VCaP (cell line): ENCODE data around the gene CEP290.
A peak's percentile ranks its signal among the peaks of the same experiment; 100 is the strongest.
"Not testable (repeated sequence)": the region's sequence is repeated elsewhere in the genome, so short reads cannot be mapped to it uniquely, and the experiment has no call there.

Source experiments
- H3K27ac ChIP-seq: fragments of 450-650 bp; 2 replicates; pipeline ENCODE4 v1.5.1; 2017
- TF ChIP-seq, protein P1 (sequence below): fragments of 450-650 bp; conservative IDR thresholded peaks from 2 replicates; pipeline ENCODE4 v1.5.1; 2017; ENCODE audit warnings: mild to moderate bottlenecking, moderate library complexity

Gene CEP290

DNA sequence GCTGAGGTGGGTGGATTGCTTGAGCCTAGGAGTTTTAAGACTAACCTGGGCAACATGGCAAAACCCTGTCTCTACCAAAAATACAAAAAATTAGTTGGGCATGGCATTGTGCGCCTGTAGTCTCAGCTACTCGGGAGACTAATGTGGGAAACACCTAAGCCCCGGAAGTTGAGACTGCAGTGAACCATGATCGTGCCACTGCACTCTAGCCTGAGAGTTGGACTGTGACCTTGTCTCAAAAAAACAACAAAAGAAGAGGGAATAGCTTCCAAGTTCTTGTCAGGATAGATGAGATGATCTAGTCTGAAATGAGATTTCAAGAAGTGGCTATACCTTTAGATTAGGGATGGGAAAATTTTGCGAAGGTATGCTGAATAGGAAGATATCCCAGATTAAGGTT lies 97.9 kb downstream of the CEP290 start:
- no peak overlapping the region for H3K27ac ChIP-seq
- TF ChIP-seq, protein P1, sequence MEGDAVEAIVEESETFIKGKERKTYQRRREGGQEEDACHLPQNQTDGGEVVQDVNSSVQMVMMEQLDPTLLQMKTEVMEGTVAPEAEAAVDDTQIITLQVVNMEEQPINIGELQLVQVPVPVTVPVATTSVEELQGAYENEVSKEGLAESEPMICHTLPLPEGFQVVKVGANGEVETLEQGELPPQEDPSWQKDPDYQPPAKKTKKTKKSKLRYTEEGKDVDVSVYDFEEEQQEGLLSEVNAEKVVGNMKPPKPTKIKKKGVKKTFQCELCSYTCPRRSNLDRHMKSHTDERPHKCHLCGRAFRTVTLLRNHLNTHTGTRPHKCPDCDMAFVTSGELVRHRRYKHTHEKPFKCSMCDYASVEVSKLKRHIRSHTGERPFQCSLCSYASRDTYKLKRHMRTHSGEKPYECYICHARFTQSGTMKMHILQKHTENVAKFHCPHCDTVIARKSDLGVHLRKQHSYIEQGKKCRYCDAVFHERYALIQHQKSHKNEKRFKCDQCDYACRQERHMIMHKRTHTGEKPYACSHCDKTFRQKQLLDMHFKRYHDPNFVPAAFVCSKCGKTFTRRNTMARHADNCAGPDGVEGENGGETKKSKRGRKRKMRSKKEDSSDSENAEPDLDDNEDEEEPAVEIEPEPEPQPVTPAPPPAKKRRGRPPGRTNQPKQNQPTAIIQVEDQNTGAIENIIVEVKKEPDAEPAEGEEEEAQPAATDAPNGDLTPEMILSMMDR = no peak

DNA sequence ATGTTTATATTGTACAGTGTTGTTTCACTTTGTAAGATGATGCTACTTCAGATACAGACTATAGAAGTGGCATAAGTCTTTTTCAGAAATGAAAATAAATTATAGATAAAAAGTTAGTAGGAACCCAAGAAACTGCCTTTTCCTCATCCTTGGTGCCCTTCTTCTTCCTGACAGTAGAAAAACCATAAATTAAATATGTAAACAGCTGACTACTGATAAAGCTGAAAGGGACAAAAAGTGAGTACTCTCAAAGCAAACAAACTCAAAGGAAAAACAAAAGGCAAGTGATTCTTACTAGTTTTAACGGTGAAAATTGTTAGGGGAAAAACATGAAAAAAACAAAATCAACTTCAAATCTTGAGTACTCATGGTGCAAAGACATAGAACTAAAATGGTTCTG lies 104.1 kb downstream of the CEP290 start:
- TF ChIP-seq, protein P1 = no peak
- no peak overlapping the region for H3K27ac ChIP-seq

DNA sequence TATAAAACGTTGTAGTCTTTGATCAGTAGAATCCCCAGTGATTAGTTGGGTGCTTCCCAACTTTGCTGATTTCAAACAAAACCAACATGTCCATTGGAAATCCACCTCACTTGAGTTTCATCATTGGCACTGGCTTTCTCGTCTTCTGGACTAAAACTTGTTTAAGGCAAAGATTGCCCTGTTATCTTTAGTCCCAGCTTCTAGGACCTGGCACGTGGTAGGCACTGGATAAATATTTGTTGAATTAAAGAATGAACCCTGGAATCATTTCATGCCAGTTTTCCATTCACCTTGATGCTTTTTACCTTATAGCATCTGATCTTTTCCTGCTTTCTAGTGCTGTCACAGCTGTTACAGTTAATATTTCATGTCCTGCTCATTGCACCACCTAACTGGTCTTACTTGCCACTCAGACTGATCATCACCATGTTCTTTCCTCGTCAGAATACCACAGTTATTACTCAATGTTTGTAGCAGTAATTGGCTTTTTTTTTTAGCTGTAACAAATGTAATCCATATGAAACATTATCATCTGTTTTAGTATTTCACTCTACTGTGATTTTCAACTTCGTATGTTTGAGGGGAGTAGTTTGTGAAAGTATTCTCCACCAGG lies 105.4 kb downstream of the CEP290 start:
- TF ChIP-seq, protein P1 = no peak

DNA sequence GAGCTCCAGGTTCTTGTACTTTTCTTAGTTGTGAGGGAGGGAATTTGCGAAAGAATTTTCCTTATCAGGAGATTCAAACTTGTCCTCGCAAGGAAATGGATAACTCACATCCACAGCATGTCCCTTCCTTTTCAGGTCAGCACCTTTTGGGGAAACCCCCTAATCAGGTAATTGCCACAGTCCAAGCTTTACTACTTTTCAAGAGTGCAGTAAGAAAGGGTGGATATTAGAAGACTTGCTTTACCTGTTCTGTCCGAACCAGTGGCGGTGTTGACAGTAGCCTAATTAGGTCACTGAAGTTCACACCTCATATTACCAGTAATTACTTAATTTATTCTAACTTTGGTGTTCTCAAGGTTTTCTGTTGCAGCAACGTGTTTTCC lies 106.0 kb downstream of the CEP290 start:
- TF ChIP-seq, protein P1 = no peak
- peak overlapping the region; percentile 84 for H3K27ac ChIP-seq

More for the DNA sequence above, 105.4 kb downstream of the CEP290 start:
- H3K27ac ChIP-seq = peak overlapping the region; percentile 84

DNA sequence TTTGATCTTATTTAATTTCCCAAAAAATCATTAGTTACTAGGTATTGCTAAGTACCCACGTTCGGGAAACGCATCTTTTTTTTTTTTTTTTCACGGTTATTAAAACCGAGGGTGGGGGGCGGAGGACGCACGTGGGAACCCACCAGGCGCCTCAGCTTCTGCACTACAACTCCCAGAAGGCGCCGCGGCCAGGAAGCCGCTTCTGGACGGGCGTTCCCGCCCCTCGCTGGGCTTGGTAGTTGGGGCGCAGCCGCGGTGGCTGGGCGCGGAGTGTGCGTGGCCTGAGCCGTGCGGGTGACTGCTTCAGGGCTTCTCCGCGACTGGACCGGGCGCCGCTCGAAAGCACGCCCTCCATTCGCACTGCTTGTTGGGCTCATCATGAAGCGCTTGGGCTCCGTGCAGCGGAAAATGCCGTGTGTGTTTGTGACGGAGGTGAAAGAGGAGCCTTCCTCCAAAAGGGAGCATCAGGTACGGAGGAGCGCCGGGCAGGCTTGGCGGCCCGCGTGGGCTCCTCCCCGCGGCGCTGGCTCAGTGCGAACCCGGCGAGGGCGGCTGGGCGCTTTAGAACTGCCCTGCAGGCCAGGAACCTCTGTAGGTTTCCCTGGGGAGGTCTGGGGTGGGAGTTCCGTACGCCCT lies 106.5 kb downstream of the CEP290 start:
- TF ChIP-seq, protein P1 = no peak
- peak overlapping the region; percentile 84 for H3K27ac ChIP-seq

DNA sequence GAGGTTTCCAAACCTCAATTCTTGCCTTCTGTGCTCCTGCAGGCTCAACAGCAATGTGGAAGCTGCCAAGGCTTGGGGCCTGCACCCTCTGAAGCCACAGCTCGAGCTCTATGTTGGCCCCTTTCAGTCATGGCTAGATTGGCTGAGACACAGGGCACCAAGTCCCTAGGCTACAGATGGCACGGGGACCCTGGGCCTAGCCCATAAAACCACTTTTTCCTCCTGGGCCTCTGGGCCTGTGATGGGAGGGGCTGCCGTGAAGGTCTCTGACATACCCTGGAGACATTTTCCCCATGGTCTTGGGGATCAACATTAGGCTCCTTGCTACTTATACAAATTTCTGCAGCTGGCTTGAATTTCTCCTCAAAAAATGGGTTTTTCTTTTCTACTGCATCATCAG lies 110.7 kb downstream of the CEP290 start:
- H3K27ac ChIP-seq = not testable (repeated sequence)

DNA sequence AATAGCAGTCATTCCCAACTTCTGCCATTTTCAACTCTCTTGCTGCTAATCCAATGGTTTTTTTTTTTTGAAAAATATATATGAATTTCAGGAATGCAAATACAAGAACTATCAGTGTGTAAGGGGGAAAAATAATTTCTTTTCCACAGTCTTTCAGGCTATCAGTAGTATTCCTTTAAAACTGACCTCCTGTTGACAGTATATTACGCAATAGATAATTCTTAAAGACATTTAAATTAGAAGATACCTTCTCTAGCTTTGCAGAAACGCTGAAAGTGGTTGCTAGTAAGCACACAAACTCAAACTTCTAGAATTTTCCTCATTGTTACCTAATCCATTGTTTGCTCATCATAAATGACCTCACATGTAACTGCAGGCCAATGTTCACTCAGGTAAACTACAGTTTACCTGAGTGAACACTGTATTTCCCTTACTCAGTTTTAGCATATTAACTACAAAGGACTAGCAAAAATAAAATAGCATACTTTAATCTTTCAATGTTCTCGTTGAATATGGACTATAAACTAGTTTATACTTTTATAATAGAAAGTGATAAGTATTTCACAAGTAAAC lies 112.7 kb downstream of the CEP290 start, which contains the start of gene C12orf50:
Gene C12orf50 (minus strand): TSS at position 309 of the 573 bp plus-strand sequence. CDS start 2,439 bp downstream, outside the sequence.
- TF ChIP-seq, protein P1 = no peak
- H3K27ac ChIP-seq = no peak within 1 kb of the TSS

DNA sequence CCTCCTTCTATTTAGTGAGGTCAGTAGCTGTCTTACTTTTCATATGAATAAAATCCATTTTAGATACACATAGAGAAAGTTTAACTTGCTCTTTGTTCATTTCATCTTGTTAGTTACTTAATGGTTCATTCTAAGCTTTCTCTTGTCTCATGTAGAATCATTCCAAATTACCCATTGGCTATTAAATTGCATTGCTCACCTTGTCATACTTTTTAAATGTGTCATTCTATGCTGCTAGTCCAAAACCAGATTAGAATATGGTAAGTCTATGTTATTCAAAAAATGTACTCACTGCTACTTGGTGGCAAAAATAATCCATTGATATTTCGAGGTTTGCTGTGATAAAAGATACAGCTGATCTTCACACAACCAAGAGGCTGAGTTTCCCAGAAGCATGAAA lies 115.7 kb downstream of the CEP290 start:
- no peak overlapping the region for H3K27ac ChIP-seq
- TF ChIP-seq, protein P1 = no peak
